HepG2 (cell line): ENCODE measurements around the gene ADARB2. TPM values are rescaled to one million over a fixed set of nuclear protein-coding genes. Genes with fewer than 3 reads are reported as not detected.

Experiments used
- ATAC-seq: fragments of 200-7000 bp; cut with Tn5 transposase; 3 replicates; pipeline ENCODE4 v1.9.1; 2020; ENCODE audit warnings: mild to moderate bottlenecking, moderate library complexity
- BruUV-seq: library from RNA; stranded (reverse); fragments of 400-500 nt; replicated peaks from 2 replicates; lab custom pipeline; 2021; lab: Mats Ljungman, UMichigan
- CTCF ChIA-PET: fragments of 300-600 bp; formaldehyde crosslinking; extraction: SDS; loops from one replicate; lab custom pipeline; 2021; ENCODE audit warnings: low total read pairs, inconsistent platforms, low intra/inter-chr PET ratio; lab: Yijun Ruan, JAX
- POLR2A ChIA-PET: fragments of 350-600 bp; sonication (Branson Sonifier 250); formaldehyde crosslinking; loops from one replicate; lab custom pipeline; 2020; ENCODE audit warnings: antibody characterized with exemption, inconsistent platforms; lab: Yijun Ruan, JAX
- DNase-seq: peaks from one replicate; pipeline ENCODE4 v3.0.0-alpha.2; 2015; ENCODE audit warnings: low spot score
- FAIRE-seq: peaks from 3 replicates; lab custom pipeline; 2011; peaks lifted over from hg19 to GRCh38; lab: Jason Lieb, UNC
- H2AFZ ChIP-seq: one replicate; pipeline ENCODE4 v1.6.1; 2011; ENCODE audit warnings: low read length, inconsistent platforms
- H3K27ac ChIP-seq: fragments of 300-600 bp; 3 replicates; pipeline ENCODE4 v1.8.0; 2011; ENCODE audit warnings: mixed run types, mild to moderate bottlenecking, mixed read lengths, low read length, inconsistent platforms; ENCODE audit not compliant: insufficient read depth; ENCODE audit errors: extremely low read length
- H3K27me3 ChIP-seq, 2 experiments: fragments of 200-600 bp in 1 of 2; 2 replicates in 1 of 2; 3 replicates in 1 of 2; pipeline versions ENCODE4 v1.6.0 to v1.8.0; 2011; ENCODE audit warnings: low read length in 2 of 2, mild to moderate bottlenecking in 2 of 2, moderate library complexity in 2 of 2, inconsistent platforms in 1 of 2; ENCODE audit not compliant: insufficient read depth in 2 of 2, control insufficient read depth in 1 of 2
- H3K36me3 ChIP-seq, 2 experiments: fragments of 200-600 bp in 1 of 2; replicated peaks in 1 of 2; 2 replicates in 1 of 2; 3 replicates in 1 of 2; pipeline versions ENCODE4 v1.5.1 to v1.8.0; 2011; ENCODE audit warnings: low read length in 2 of 2, inconsistent platforms in 1 of 2; ENCODE audit not compliant: insufficient read depth in 2 of 2, control insufficient read depth in 1 of 2
- H3K4me1 ChIP-seq: 2 replicates; pipeline ENCODE4 v1.5.1; 2012; ENCODE audit warnings: low read length, inconsistent platforms; ENCODE audit not compliant: insufficient read depth
- H3K4me2 ChIP-seq: 2 replicates; pipeline ENCODE4 v1.6.0; 2011; ENCODE audit warnings: low read depth, low read length, inconsistent platforms
- H3K4me3 ChIP-seq, 3 experiments: fragments of 200-600 bp in 1 of 3; sonication (generic), shearing (Covaris generic) in 1 of 3; replicated peaks in 1 of 3; 2 replicates each; pipeline ENCODE4 v1.5.1; 2011 to 2016; ENCODE audit warnings: low read length in 3 of 3, inconsistent platforms in 2 of 3, low read depth in 2 of 3, mild to moderate bottlenecking in 2 of 3, control low read depth in 1 of 3, mixed read lengths in 1 of 3; ENCODE audit not compliant: insufficient read depth in 1 of 3
- H3K79me2 ChIP-seq: one replicate; pipeline ENCODE4 v1.6.1; 2011; ENCODE audit warnings: low read length, inconsistent platforms; ENCODE audit not compliant: insufficient read depth
- H3K9ac ChIP-seq: 2 replicates; pipeline ENCODE4 v1.6.0; 2011; ENCODE audit warnings: mild to moderate bottlenecking, low read depth, low read length, inconsistent platforms; ENCODE audit not compliant: insufficient read depth
- H3K9me3 ChIP-seq: 2 replicates; pipeline ENCODE4 v1.5.1; 2012; ENCODE audit warnings: mild to moderate bottlenecking, low read length
- H4K20me1 ChIP-seq: 2 replicates; pipeline ENCODE4 v1.6.0; 2011; ENCODE audit warnings: inconsistent platforms, mild to moderate bottlenecking, low read length, moderate library complexity; ENCODE audit not compliant: insufficient read depth
- FOXO1 ChIP-seq: sonication (generic); formaldehyde crosslinking; IDR thresholded peaks from 2 replicates; pipeline ENCODE4 v1.4.0; 2020; ENCODE audit warnings: missing genetic modification reagents
- SP140L ChIP-seq: sonication (generic); formaldehyde crosslinking; IDR thresholded peaks from 2 replicates; pipeline ENCODE4 v1.4.0; 2020; ENCODE audit warnings: missing genetic modification reagents, borderline replicate concordance
- TAF1 ChIP-seq: sonication (generic); formaldehyde crosslinking; IDR thresholded peaks from 2 replicates; pipeline ENCODE4 v1.4.0; 2020; ENCODE audit warnings: missing genetic modification reagents
- TAF15 ChIP-seq: fragments of 200-400 bp; formaldehyde crosslinking; IDR thresholded peaks from one replicate; pipeline ENCODE4 v1.6.1; 2018; ENCODE audit warnings: mild to moderate bottlenecking, low read depth, low read length; ENCODE audit not compliant: poor library complexity, severe bottlenecking
- ZBTB43 ChIP-seq: sonication (generic); formaldehyde crosslinking; conservative IDR thresholded peaks from 2 replicates; pipeline ENCODE4 v1.4.0; 2020; ENCODE audit warnings: missing genetic modification reagents
- ZNF232 ChIP-seq: sonication (generic); formaldehyde crosslinking; IDR thresholded peaks from 2 replicates; pipeline ENCODE4 v1.4.0; 2020; ENCODE audit warnings: missing genetic modification reagents, borderline replicate concordance
- ZNF329 ChIP-seq: sonication (generic); formaldehyde crosslinking; IDR thresholded peaks from 2 replicates; pipeline ENCODE4 v1.9.0; 2021; ENCODE audit warnings: low read depth, mild to moderate bottlenecking, missing genetic modification reagents
- WGBS: methylation state at CpG from one replicate; pipeline ENCODE4 v1.1.6; 2017; ENCODE audit warnings: low lambda C conversion rate; 5-methylcytosine and 5-hydroxymethylcytosine counted together
- in situ Hi-C: cut with HindIII; loops from 2 replicates; pipeline ENCODE4 v1.10.0; 2017; ENCODE audit warnings: low pct_unique_long_range_greater_than_20kb; ENCODE audit not compliant: extremely low pct_ligation_motif_present
- intact Hi-C: fragments of 100-400 bp; cut with micrococcal nuclease; formaldehyde crosslinking; loops from one replicate; pipeline ENCODE4 v1.10.0; 2022; ENCODE audit not compliant: unreplicated experiment
- polyA plus RNA-seq, 8 experiments: library from polyadenylated mRNA; depleted of rRNA in 3 of 8; stranded (reverse) in 7 of 8; unstranded in 1 of 8; fragments of >200 nt; fragmentation: Illumina TruSeq in 4 of 8; extraction: Trizol in 4 of 8; gene quantifications; 2 replicates each; pipeline versions ENCODE4 v1.2.1 to v1.2.3, GENCODE V29; 2011 to 2016; ENCODE audit warnings: low read depth in 4 of 8, missing spikeins in 1 of 8, mixed read lengths in 1 of 8; ENCODE audit not compliant: insufficient read depth in 1 of 8
- total RNA-seq, 5 experiments: library from RNA; depleted of rRNA; stranded (reverse); fragments of >200 nt; fragmentation: Illumina TruSeq; extraction: Trizol; gene quantifications; 2 replicates each; pipeline ENCODE4 v1.2.3, GENCODE V29; 2016; ENCODE audit warnings: low read depth in 1 of 5

The ADARB2 gene
- total and polyA plus RNA-seq, 2 of the 13 experiments (the other 11 are each of a cell fraction or from before 2014, with no cell fraction given): not detected

DNA sequence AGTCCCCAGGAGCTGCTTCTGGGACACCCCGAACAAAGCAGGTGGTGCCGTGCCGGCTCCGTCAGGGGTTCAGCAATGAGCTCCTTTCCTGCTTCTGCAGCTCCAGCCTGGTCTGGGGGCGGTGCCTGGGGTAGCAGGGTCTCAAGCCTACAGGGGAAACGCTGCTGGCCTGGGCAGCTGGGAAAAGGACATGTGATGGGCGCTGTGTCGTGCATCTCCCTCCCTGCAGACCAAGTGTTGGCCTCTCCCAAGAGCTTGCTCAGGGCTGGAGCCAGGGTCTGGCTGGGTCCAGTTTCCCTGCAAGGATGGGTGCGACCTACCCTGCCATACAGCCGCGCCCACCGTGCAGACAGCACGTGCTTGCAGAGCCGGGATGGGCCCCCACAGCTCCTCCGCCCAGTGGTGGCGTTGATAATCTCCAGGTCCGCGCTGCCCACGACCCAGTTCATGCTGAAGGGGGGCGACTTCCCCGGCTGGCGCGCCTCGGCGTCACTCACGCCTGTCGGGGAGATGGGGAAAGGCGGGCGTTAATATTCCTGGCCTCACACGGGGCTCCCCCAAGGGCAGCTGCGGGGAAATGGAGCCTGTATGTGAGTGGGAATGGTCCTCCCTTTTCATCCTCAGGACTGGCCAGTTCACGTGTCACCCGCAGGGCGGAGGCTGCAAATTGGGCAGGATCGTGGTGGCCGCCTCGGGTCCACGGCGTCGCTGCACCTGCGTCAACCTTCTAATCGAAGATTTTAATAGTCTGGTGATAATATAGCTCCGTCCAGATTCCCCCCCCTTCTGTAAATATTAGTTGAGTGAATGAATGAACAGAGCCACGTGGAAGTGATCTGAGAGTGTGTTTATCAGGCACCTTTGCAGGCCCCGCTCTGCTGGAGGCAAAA lies 552.5 kb downstream of the ADARB2 start:
- no TSS peak for BruUV-seq
- no peak for DNase-seq
- POLR2A ChIA-PET: no interaction called here

DNA sequence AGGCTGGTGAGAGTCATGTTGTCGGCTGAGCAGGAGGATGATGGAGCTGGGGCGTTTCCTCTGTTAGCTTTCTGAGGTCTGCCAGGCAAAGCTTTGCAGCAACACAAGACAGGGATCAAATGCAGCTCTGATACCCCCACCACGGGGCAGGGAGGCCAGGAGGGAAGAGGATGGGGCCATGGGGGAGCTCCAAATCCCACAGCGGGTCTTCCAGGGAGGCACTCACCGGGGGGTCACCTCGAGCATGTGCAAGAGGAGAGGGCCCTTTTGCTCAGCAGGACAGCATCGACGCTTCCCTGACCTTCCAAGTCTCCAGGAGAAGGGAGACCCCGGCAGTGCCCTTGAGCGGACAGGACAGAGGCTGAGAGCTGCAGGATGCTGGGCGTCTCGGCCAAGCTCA lies 553.6 kb downstream of the ADARB2 start:
- Histone ChIP-seq H3K36me3 (no peaks in the 10 kb centered on the region), H3K4me2 (no peak overlapping the region), H3K27ac (no peak overlapping the region), H3K4me1 (peaks cover 13% of the 10 kb centered on the region), H3K79me2 (no peaks in the 10 kb centered on the region), H2AFZ (no peak overlapping the region), H3K9ac (no peak overlapping the region), H4K20me1 (no peaks in the 10 kb centered on the region), H3K4me3 (no peak overlapping the region), H3K27me3 (peaks cover 16 to 95% of the 10 kb centered on the region in 2 experiments), H3K9me3 (no peaks in the 10 kb centered on the region)
- DNase-seq (no peak), FAIRE-seq (no peak), ATAC-seq (no peak)
- ChIA-PET POLR2A (no interaction called here), CTCF (no interaction called here)
- no peak for TF ChIP-seq FOXO1
- in situ Hi-C loops: no loop called here
- WGBS: 18% methylated on average over 3 of the region's 12 CpGs
- no TSS peak for BruUV-seq
- intact Hi-C loops: no loop called here

More for the DNA sequence above, 552.5 kb downstream of the ADARB2 start:
- no peak for FAIRE-seq
- Histone ChIP-seq H3K36me3 (no peaks in the 10 kb centered on the region), H3K4me1 (peaks cover 16% of the 10 kb centered on the region), H3K27me3 (peaks cover 14 to 94% of the 10 kb centered on the region in 2 experiments)
- CTCF ChIA-PET: no interaction called here
- no peak for TF ChIP-seq ZNF232 (CRISPR knock-in tag)
- no peak for TF ChIP-seq ZNF329 (CRISPR knock-in tag)
- no peak for TF ChIP-seq SP140L (CRISPR knock-in tag)
- TF ChIP-seq TAF1 (CRISPR knock-in tag): no peak
- no peak for TF ChIP-seq TAF15
- no peak for TF ChIP-seq ZBTB43 (CRISPR knock-in tag)
- TF ChIP-seq, all 625 proteins: peak for 0
- intact Hi-C loops (no loop called here), in situ Hi-C loops (no loop called here)
- Histone ChIP-seq H4K20me1 (no peaks in the 10 kb centered on the region), H2AFZ (no peak overlapping the region), H3K9ac (no peak overlapping the region), H3K79me2 (no peaks in the 10 kb centered on the region), H3K9me3 (no peaks in the 10 kb centered on the region), H3K27ac (no peak overlapping the region), H3K4me3 (no peak overlapping the region), H3K4me2 (no peak overlapping the region)
- no peak for ATAC-seq
- 37% methylated on average over 28 of the region's 45 CpGs for WGBS
